ENCODE data around the gene ADARB2. TPM values are rescaled to one million over a fixed set of nuclear protein-coding genes. Genes with fewer than 3 reads are reported as not detected.

ADARB2 gene
- total RNA-seq, 4 donors from 2014 or later, result 2.3 to 3.7 (median 2.6) TPM

- 84% methylated on average over 9 of the region's 9 CpGs for WGBS
- TF ChIP-seq POLR2AphosphoS5 (IDR thresholded peaks at IDR 0.05), result no peak
- no peak for TF ChIP-seq CTCF (IDR thresholded peaks at IDR 0.05)
- TF ChIP-seq EP300 (IDR thresholded peaks at IDR 0.05), result no peak
- TF ChIP-seq POLR2A (IDR thresholded peaks at IDR 0.05; ENCODE audit: low read depth), result no peak
- no peaks in the 10 kb centered on the region for H3K4me1 ChIP-seq
- H3K27me3 ChIP-seq, result peaks cover 0 to 10% (median 0%) of the 10 kb centered on the region in 4 donors
- no peaks in the 10 kb centered on the region for H3K36me3 ChIP-seq
- no peak overlapping the region for H3K4me3 ChIP-seq
- no peak for DNase-seq (ENCODE audit: extremely low spot score)
- intact Hi-C loops (cut with DNase I), result no loop called here
- H3K27ac ChIP-seq (replicated peaks in 1 of 4), result no peak overlapping the region
- no peaks in the 10 kb centered on the region for H3K9me3 ChIP-seq
Observed at GRCh38 chr10:1281405-1281782, 455.9 kb downstream of the ADARB2 start.

- H3K27me3 ChIP-seq, result peaks cover 0 to 10% (median 0%) of the 10 kb centered on the region in 4 donors
- WGBS, result 74% methylated on average over 19 of the region's 19 CpGs
- no peak for DNase-seq (ENCODE audit: extremely low spot score)
Observed at GRCh38 chr10:1280466-1281404, 456.6 kb downstream of the ADARB2 start.

GRCh38 chr10:1278306-1278705 lies 459.0 kb downstream of the ADARB2 start:
- Histone ChIP-seq H3K4me3 (no peak overlapping the region), H3K36me3 (no peaks in the 10 kb centered on the region), H3K4me1 (no peaks in the 10 kb centered on the region), H3K27me3 (peaks cover 0 to 4% (median 0%) of the 10 kb centered on the region in 4 donors), H3K27ac (replicated peaks in 1 of 4) (no peak overlapping the region), H3K9me3 (no peaks in the 10 kb centered on the region)
- WGBS, result 37% methylated on average over 3 of the region's 3 CpGs
- no peak for DNase-seq (ENCODE audit: extremely low spot score)
- intact Hi-C loops (cut with DNase I), result no loop called here
- TF ChIP-seq POLR2AphosphoS5 (IDR thresholded peaks at IDR 0.05) (no peak), CTCF (IDR thresholded peaks at IDR 0.05) (no peak), EP300 (IDR thresholded peaks at IDR 0.05) (no peak), POLR2A (IDR thresholded peaks at IDR 0.05; ENCODE audit: low read depth) (no peak)

More at GRCh38 chr10:1280466-1281404, 456.6 kb downstream of the ADARB2 start:
- no peak for TF ChIP-seq POLR2A (IDR thresholded peaks at IDR 0.05; ENCODE audit: low read depth)
- H3K36me3 ChIP-seq, result no peaks in the 10 kb centered on the region
- no peak overlapping the region for H3K27ac ChIP-seq (replicated peaks in 1 of 4)
- no peaks in the 10 kb centered on the region for H3K9me3 ChIP-seq
- no peak overlapping the region for H3K4me3 ChIP-seq
- intact Hi-C loops (cut with DNase I), result no loop called here
- H3K4me1 ChIP-seq, result no peaks in the 10 kb centered on the region

GRCh38 chr10:1274701-1275544 lies 462.4 kb downstream of the ADARB2 start:
- Histone ChIP-seq H3K4me1 (no peaks in the 10 kb centered on the region), H3K36me3 (no peaks in the 10 kb centered on the region), H3K27ac (replicated peaks in 1 of 4) (no peak overlapping the region), H3K27me3 (no peaks in the 10 kb centered on the region), H3K9me3 (no peaks in the 10 kb centered on the region), H3K4me3 (no peak overlapping the region)
- 97% methylated on average over 13 of the region's 17 CpGs for WGBS
- TF ChIP-seq CTCF (IDR thresholded peaks at IDR 0.05), result no peak
- TF ChIP-seq POLR2AphosphoS5 (IDR thresholded peaks at IDR 0.05), result no peak
- TF ChIP-seq EP300 (IDR thresholded peaks at IDR 0.05), result no peak
- no peak for TF ChIP-seq POLR2A (IDR thresholded peaks at IDR 0.05; ENCODE audit: low read depth)
- intact Hi-C loops (cut with DNase I), result no loop called here
- DNase-seq (ENCODE audit: extremely low spot score), result no peak

- TF ChIP-seq POLR2AphosphoS5 (IDR thresholded peaks at IDR 0.05) (no peak), EP300 (IDR thresholded peaks at IDR 0.05) (no peak), CTCF (IDR thresholded peaks at IDR 0.05) (no peak), POLR2A (IDR thresholded peaks at IDR 0.05; ENCODE audit: low read depth) (no peak)
- H3K4me1 ChIP-seq, result no peaks in the 10 kb centered on the region
- intact Hi-C loops (cut with DNase I), result no loop called here
- H3K9me3 ChIP-seq, result no peaks in the 10 kb centered on the region
- H3K27ac ChIP-seq (replicated peaks in 1 of 4), result no peak overlapping the region
- H3K4me3 ChIP-seq, result no peak overlapping the region
- no peaks in the 10 kb centered on the region for H3K27me3 ChIP-seq
- 87% methylated on average over 5 of the region's 13 CpGs for WGBS
- no peak for DNase-seq (ENCODE audit: extremely low spot score)
- H3K36me3 ChIP-seq, result no peaks in the 10 kb centered on the region
Observed at GRCh38 chr10:1274111-1274661, 463.1 kb downstream of the ADARB2 start.

All from esophagus muscularis mucosa (tissue), 4 donors.